Esophagus squamous epithelium (tissue), 4 donors: ENCODE measurements around the gene TPRG1.

Experiments used
- CTCF ChIP-seq, 6 experiments: fragments of 450-650 bp in 4 of 6; fragments of 200-600 bp in 2 of 6; sonication (generic) in 2 of 6; IDR thresholded peaks; one replicate each; pipeline ENCODE4 v1.5.1; 2016 to 2019; ENCODE audit warnings: antibody characterized with exemption in 6 of 6, mild to moderate bottlenecking in 4 of 6, moderate library complexity in 4 of 6
- POLR2A ChIP-seq, 4 donors: fragments of 450-650 bp; IDR thresholded peaks; one replicate each; pipeline ENCODE4 v1.6.1; 2017; ENCODE audit warnings: antibody characterized with exemption in 4 of 4, mild to moderate bottlenecking in 4 of 4, moderate library complexity in 3 of 4

- TF ChIP-seq CTCF (IDR thresholded peaks at IDR 0.05) (no peak), POLR2A (IDR thresholded peaks at IDR 0.05) (no peak)
Measured at GRCh38 chr3:189282189-189282588, 110.4 kb downstream of the TPRG1 start.
